ENCODE results near the gene ATP10A. TPM values are rescaled to one million over a fixed set of nuclear protein-coding genes. Genes with fewer than 3 reads are reported as not detected.
A peak's percentile ranks its signal among the peaks of the same experiment; 100 is the strongest.

ATP10A gene
- total RNA-seq, 2 experiments from 2014 or later = 0.06 TPM; not detected in 1

GRCh38 chr15:25852027-25852426 lies 11.1 kb downstream of the ATP10A start:
- peaks cover 65% of the 10 kb centered on the region for H3K4me1 ChIP-seq (ENCODE audit: insufficient read depth, low read length, poor library complexity, severe bottlenecking)
- no peak overlapping the region for H3K4me3 ChIP-seq (ENCODE audit: low read depth, low read length, poor library complexity, severe bottlenecking)
- H3K79me2 ChIP-seq (ENCODE audit: insufficient read depth, low read depth, low read length) = no peaks in the 10 kb centered on the region
- no peak overlapping the region for H3K27ac ChIP-seq (ENCODE audit: low read depth, low read length, poor library complexity, severe bottlenecking)
- no peak overlapping the region for H2AFZ ChIP-seq (ENCODE audit: low read length)
- H3K4me2 ChIP-seq (ENCODE audit: low read length) = peak overlapping the region; percentile 68; the same call in 1 of the 2 replicates
- H3K36me3 ChIP-seq (ENCODE audit: insufficient read depth, low read length) = no peaks in the 10 kb centered on the region
- ChIA-PET POLR2A (no interaction called here), CTCF (ENCODE audit: unreplicated experiment) (no interaction called here)
- no peaks in the 10 kb centered on the region for H3K9me3 ChIP-seq (ENCODE audit: low read length)
- intact Hi-C loops (cut with micrococcal nuclease; ENCODE audit: unreplicated experiment) = loop anchor here (2.0 kb wide), 2 partner anchors 19 to 87 kb away; no protein-coding TSS in a partner anchor
- no TSS peak for BruUV-seq (replicated peaks)
- DNase-seq (ENCODE audit: low spot score) = no peak
- no peak for TF ChIP-seq EZH2phosphoT487 (IDR thresholded peaks at IDR 0.05; ENCODE audit: borderline replicate concordance, low read depth, low read length)
- no peak for TF ChIP-seq CTCF (conservative IDR thresholded peaks at IDR 0.05; ENCODE audit: low read length)
- H4K20me1 ChIP-seq (ENCODE audit: insufficient read depth, low read length) = no peaks in the 10 kb centered on the region
- H3K9me2 ChIP-seq (ENCODE audit: insufficient read depth, low read length) = no peaks in the 10 kb centered on the region

- CTCF ChIA-PET (ENCODE audit: unreplicated experiment) = no interaction called here
- Histone ChIP-seq H3K27ac (ENCODE audit: low read depth, low read length, poor library complexity, severe bottlenecking) (no peak overlapping the region), H3K79me2 (ENCODE audit: insufficient read depth, low read depth, low read length) (no peaks in the 10 kb centered on the region)
Measured at GRCh38 chr15:25850154-25851111, 12.7 kb downstream of the ATP10A start.

More at GRCh38 chr15:25850154-25851111, 12.7 kb downstream of the ATP10A start:
- H4K20me1 ChIP-seq (ENCODE audit: insufficient read depth, low read length) = no peaks in the 10 kb centered on the region
- DNase-seq (ENCODE audit: low spot score) = peak; percentile 52
- no peaks in the 10 kb centered on the region for H3K9me3 ChIP-seq (ENCODE audit: low read length)
- H3K4me1 ChIP-seq (ENCODE audit: insufficient read depth, low read length, poor library complexity, severe bottlenecking) = peaks cover 81% of the 10 kb centered on the region
- H3K4me3 ChIP-seq (ENCODE audit: low read depth, low read length, poor library complexity, severe bottlenecking) = peak overlapping the region; percentile 34
- peak overlapping the region; percentile 57 for H3K4me2 ChIP-seq (ENCODE audit: low read length)
- TF ChIP-seq EZH2phosphoT487 (IDR thresholded peaks at IDR 0.05; ENCODE audit: borderline replicate concordance, low read depth, low read length) = no peak
- no peak for TF ChIP-seq CTCF (conservative IDR thresholded peaks at IDR 0.05; ENCODE audit: low read length)
- POLR2A ChIA-PET = no interaction called here
- no peaks in the 10 kb centered on the region for H3K36me3 ChIP-seq (ENCODE audit: insufficient read depth, low read length)
- intact Hi-C loops (cut with micrococcal nuclease; ENCODE audit: unreplicated experiment) = no loop called here
- H2AFZ ChIP-seq (ENCODE audit: low read length) = peak overlapping the region; percentile 88
- no peaks in the 10 kb centered on the region for H3K9me2 ChIP-seq (ENCODE audit: insufficient read depth, low read length)
- no TSS peak for BruUV-seq (replicated peaks)
